Pancreas (tissue), 10 donors: Measurements from ENCODE around the gene ICA1L. TPM values are rescaled to one million over a fixed set of nuclear protein-coding genes. Genes with fewer than 3 reads are reported as not detected.

Source experiments
- ATAC-seq, 4 donors: fragments of 200-7000 bp; cut with Tn5 transposase; one replicate each; pipeline versions ENCODE4 v1.8.0 to v1.9.1; 2020; ENCODE audit warnings: mild to moderate bottlenecking in 4 of 4, moderate library complexity in 4 of 4
- DNase-seq, 6 donors: peaks; one replicate each; pipeline ENCODE4 v3.0.0-alpha.2; 2020
- FAIRE-seq: peaks from 2 replicates; lab custom pipeline; 2012; peaks lifted over from hg19 to GRCh38; lab: Jason Lieb, UNC
- H3K27ac ChIP-seq, 4 donors: fragments of 200-600 bp; sonication (generic); 1 replicate in 3 of 4; 2 replicates in 1 of 4; pipeline versions ENCODE4 v1.5.0 to v1.8.0; 2020
- H3K27me3 ChIP-seq, 4 donors: fragments of 200-600 bp; one replicate each; pipeline ENCODE4 v1.8.0; 2021
- H3K36me3 ChIP-seq, 3 donors: fragments of 200-600 bp; sonication (generic) in 1 of 3; one replicate each; pipeline versions ENCODE4 v1.5.0 to v1.8.0; 2020 to 2021
- H3K4me1 ChIP-seq, 3 donors: fragments of 200-600 bp; one replicate each; pipeline ENCODE4 v1.8.0; 2021
- H3K4me3 ChIP-seq, 4 donors: fragments of 200-600 bp; sonication (generic) in 2 of 4; one replicate each; pipeline versions ENCODE4 v1.5.0 to v1.8.0; 2020 to 2021
- H3K9me3 ChIP-seq, 4 donors: fragments of 200-600 bp; one replicate each; pipeline ENCODE4 v1.8.0; 2021
- CTCF ChIP-seq, 4 donors: fragments of 200-600 bp; sonication (generic) in 3 of 4; IDR thresholded peaks; one replicate each; pipeline versions ENCODE4 v1.5.0 to v1.8.0; 2021; ENCODE audit warnings: antibody characterized with exemption in 4 of 4
- WGBS, 2 donors: extraction: QIAGEN DNeasy Blood & Tissue Kit; methylation state at CpG; one replicate each; pipeline ENCODE4 v1.1.7; 2013; 5-methylcytosine and 5-hydroxymethylcytosine counted together
- intact Hi-C, 3 donors: fragments of 100-400 bp; cut with DNase I; formaldehyde crosslinking; loops; one replicate each; pipeline versions ENCODE4 v1.11.1 to v1.14.2; 2022
- polyA plus RNA-seq, 2 donors: library from polyadenylated mRNA; stranded (reverse); fragments of 200-250 nt; gene quantifications; one replicate each; pipeline ENCODE4 v1.2.3, GENCODE V29; 2013
- total RNA-seq, 6 donors: library from RNA; stranded (reverse); fragmentation: NEBNext Ultra II Directional in 4 of 6; extraction: Animal tissue kit (Norgen Biotek cat#: 25700) in 4 of 6; gene quantifications; one replicate each; pipeline versions ENCODE4 v1.2.1 to v1.2.4, GENCODE V29; 2021 to 2023
- donor health status: healthy with polysubstance abuse.
- donor health status: DM: no; HTN: no; CAD: no; lungs with moderate emphysema.
- donor health status: DM: no; HTN: no; CAD: no.
- donor health status: control.
- donor health status: control.
- donor health status: Bipolar disorder and iron deficiency.
- donor health status: DM: yes; HTN: yes; CAD: no.
- donor health status: DM: no; HTN: no; CAD: no.
- donor health status: DM: no; HTN: no; CAD: no.
- donor health status: DM: yes; HTN: yes; CAD: no.

Gene ICA1L
- total and polyA plus RNA-seq, 8 donors = 2.7 to 8.1 (median 3.6) TPM

- H3K4me3 ChIP-seq = no peak overlapping the region
- FAIRE-seq = no peak
These were observed 120.7 kb downstream of the ICA1L start for GRCh38 chr2:202750763-202751427.

GRCh38 chr2:202749477-202749876, 122.1 kb downstream of the ICA1L start:
- Histone ChIP-seq H3K9me3 (no peaks in the 10 kb centered on the region), H3K4me3 (no peak overlapping the region), H3K36me3 (no peaks in the 10 kb centered on the region), H3K27me3 (no peaks in the 10 kb centered on the region), H3K27ac (no peak overlapping the region), H3K4me1 (no peaks in the 10 kb centered on the region)
- DNase-seq = no peak
- ATAC-seq = no peak
- no peak for FAIRE-seq
- no peak for TF ChIP-seq CTCF (IDR thresholded peaks at IDR 0.05)
- intact Hi-C loops = no loop called here
- WGBS, 2 donors = 70 to 76% methylated on average over 2 of the region's 2 CpGs

More at GRCh38 chr2:202750763-202751427, 120.7 kb downstream of the ICA1L start:
- H3K36me3 ChIP-seq = no peaks in the 10 kb centered on the region
- no peaks in the 10 kb centered on the region for H3K9me3 ChIP-seq
- 87 to 92% methylated on average over 3 of the region's 3 CpGs for WGBS, 2 donors
- H3K4me1 ChIP-seq = no peaks in the 10 kb centered on the region
- ATAC-seq = no peak
- H3K27me3 ChIP-seq = no peaks in the 10 kb centered on the region
- no peak for DNase-seq
- H3K27ac ChIP-seq = no peak overlapping the region
- TF ChIP-seq CTCF (IDR thresholded peaks at IDR 0.05) = no peak
- intact Hi-C loops = no loop called here

- no peak overlapping the region for H3K27ac ChIP-seq
- no peaks in the 10 kb centered on the region for H3K9me3 ChIP-seq
- no peak for ATAC-seq
- no peak for DNase-seq
- H3K36me3 ChIP-seq = no peaks in the 10 kb centered on the region
- no peak for TF ChIP-seq CTCF (IDR thresholded peaks at IDR 0.05)
- H3K27me3 ChIP-seq = no peaks in the 10 kb centered on the region
- H3K4me1 ChIP-seq = no peaks in the 10 kb centered on the region
- H3K4me3 ChIP-seq = no peak overlapping the region
- intact Hi-C loops = no loop called here
- no peak for FAIRE-seq
- WGBS, 2 donors = 93 to 98% methylated on average over 1 of the region's 1 CpG
These were observed 128.0 kb downstream of the ICA1L start for GRCh38 chr2:202743613-202744012.

- no peak for TF ChIP-seq CTCF (IDR thresholded peaks at IDR 0.05)
- FAIRE-seq = no peak
- Histone ChIP-seq H3K4me1 (no peaks in the 10 kb centered on the region), H3K9me3 (no peaks in the 10 kb centered on the region), H3K36me3 (no peaks in the 10 kb centered on the region), H3K27ac (no peak overlapping the region), H3K4me3 (no peak overlapping the region), H3K27me3 (no peaks in the 10 kb centered on the region)
- intact Hi-C loops = no loop called here
- no peak for ATAC-seq
- WGBS, 2 donors = 93 to 97% methylated on average over 1 of the region's 1 CpG
- DNase-seq = no peak
These were observed 134.7 kb downstream of the ICA1L start for GRCh38 chr2:202736826-202737225.

- WGBS, 2 donors = 62 to 68% methylated on average over 3 of the region's 3 CpGs
- Histone ChIP-seq H3K27me3 (no peaks in the 10 kb centered on the region), H3K27ac (no peak overlapping the region), H3K9me3 (no peaks in the 10 kb centered on the region), H3K36me3 (no peaks in the 10 kb centered on the region), H3K4me1 (no peaks in the 10 kb centered on the region), H3K4me3 (no peak overlapping the region)
- FAIRE-seq (no peak), DNase-seq (no peak), ATAC-seq (no peak)
- no peak for TF ChIP-seq CTCF (IDR thresholded peaks at IDR 0.05)
- intact Hi-C loops = no loop called here
These were observed 145.5 kb downstream of the ICA1L start for GRCh38 chr2:202726070-202726469.
